Measurements from ENCODE around the gene ERC1.

Gene ERC1

GRCh38 chr12:1403417-1403816 lies 412.4 kb downstream of the ERC1 start:
- Mint-ChIP-seq H3K36me3 (ENCODE audit: low read depth) (peaks cover 3% of the 10 kb centered on the region), H3K27me3 (no peaks in the 10 kb centered on the region), H3K27ac (no peak overlapping the region), H3K4me1 (ENCODE audit: low read depth) (no peaks in the 10 kb centered on the region), H3K4me3 (no peak overlapping the region), H3K9me3 (no peaks in the 10 kb centered on the region)
- DNase-seq: no peak

- no peaks in the 10 kb centered on the region for H3K4me1 Mint-ChIP-seq (ENCODE audit: low read depth)
- H3K4me3 Mint-ChIP-seq: no peak overlapping the region
- no peaks in the 10 kb centered on the region for H3K9me3 Mint-ChIP-seq
These were observed 414.6 kb downstream of the ERC1 start for GRCh38 chr12:1405619-1406018.

GRCh38 chr12:1410794-1411193 lies 419.8 kb downstream of the ERC1 start:
- Mint-ChIP-seq H3K36me3 (ENCODE audit: low read depth) (peaks cover 63% of the 10 kb centered on the region), H3K27me3 (no peaks in the 10 kb centered on the region), H3K4me1 (ENCODE audit: low read depth) (no peaks in the 10 kb centered on the region), H3K4me3 (no peak overlapping the region), H3K9me3 (no peaks in the 10 kb centered on the region), H3K27ac (no peak overlapping the region)
- no peak for DNase-seq

More at GRCh38 chr12:1405619-1406018, 414.6 kb downstream of the ERC1 start:
- DNase-seq: no peak
- H3K27ac Mint-ChIP-seq: no peak overlapping the region
- no peaks in the 10 kb centered on the region for H3K27me3 Mint-ChIP-seq
- peaks cover 21% of the 10 kb centered on the region for H3K36me3 Mint-ChIP-seq (ENCODE audit: low read depth)

- Mint-ChIP-seq H3K27ac (no peak overlapping the region), H3K27me3 (no peaks in the 10 kb centered on the region)
These were observed 422.9 kb downstream of the ERC1 start for GRCh38 chr12:1413930-1414329.

GRCh38 chr12:1418144-1418543 lies 427.1 kb downstream of the ERC1 start:
- Mint-ChIP-seq H3K9me3 (peaks cover 8% of the 10 kb centered on the region), H3K4me3 (no peak overlapping the region), H3K27me3 (no peaks in the 10 kb centered on the region), H3K36me3 (ENCODE audit: low read depth) (peaks cover 61% of the 10 kb centered on the region), H3K4me1 (ENCODE audit: low read depth) (peaks cover 9% of the 10 kb centered on the region), H3K27ac (no peak overlapping the region)
- no peak for DNase-seq

More at GRCh38 chr12:1413930-1414329, 422.9 kb downstream of the ERC1 start:
- Mint-ChIP-seq H3K36me3 (ENCODE audit: low read depth) (peaks cover 76% of the 10 kb centered on the region), H3K4me3 (no peak overlapping the region), H3K4me1 (ENCODE audit: low read depth) (no peaks in the 10 kb centered on the region), H3K9me3 (no peaks in the 10 kb centered on the region)
- no peak for DNase-seq

GRCh38 chr12:1419849-1420371 lies 428.9 kb downstream of the ERC1 start:
- H3K27me3 Mint-ChIP-seq: no peaks in the 10 kb centered on the region
- H3K4me3 Mint-ChIP-seq: no peak overlapping the region
- peaks cover 11% of the 10 kb centered on the region for H3K4me1 Mint-ChIP-seq (ENCODE audit: low read depth)
- H3K9me3 Mint-ChIP-seq: peaks cover 8% of the 10 kb centered on the region
- no peak for DNase-seq
- peaks cover 45% of the 10 kb centered on the region for H3K36me3 Mint-ChIP-seq (ENCODE audit: low read depth)
- H3K27ac Mint-ChIP-seq: no peak overlapping the region

GRCh38 chr12:1421091-1421846 lies 430.2 kb downstream of the ERC1 start:
- H3K9me3 Mint-ChIP-seq: peaks cover 8% of the 10 kb centered on the region
- H3K4me1 Mint-ChIP-seq (ENCODE audit: low read depth): peaks cover 11% of the 10 kb centered on the region
- peaks cover 40% of the 10 kb centered on the region for H3K36me3 Mint-ChIP-seq (ENCODE audit: low read depth)
- no peak overlapping the region for H3K4me3 Mint-ChIP-seq
- DNase-seq: no peak
- H3K27me3 Mint-ChIP-seq: no peaks in the 10 kb centered on the region
- H3K27ac Mint-ChIP-seq: no peak overlapping the region

- Mint-ChIP-seq H3K9me3 (peaks cover 8% of the 10 kb centered on the region), H3K4me3 (no peak overlapping the region), H3K27me3 (no peaks in the 10 kb centered on the region), H3K36me3 (ENCODE audit: low read depth) (peaks cover 31% of the 10 kb centered on the region), H3K27ac (no peak overlapping the region), H3K4me1 (ENCODE audit: low read depth) (peaks cover 11% of the 10 kb centered on the region)
- DNase-seq: no peak
These were observed 431.7 kb downstream of the ERC1 start for GRCh38 chr12:1422604-1423315.

GRCh38 chr12:1424674-1425395 lies 433.8 kb downstream of the ERC1 start:
- H3K27ac Mint-ChIP-seq: no peak overlapping the region
- no peak for DNase-seq

GRCh38 chr12:1425396-1425729 lies 434.3 kb downstream of the ERC1 start:
- no peak for DNase-seq
- peaks cover 6% of the 10 kb centered on the region for H3K9me3 Mint-ChIP-seq
- no peak overlapping the region for H3K4me3 Mint-ChIP-seq
- H3K27ac Mint-ChIP-seq: no peak overlapping the region
- H3K4me1 Mint-ChIP-seq (ENCODE audit: low read depth): peaks cover 11% of the 10 kb centered on the region
- H3K27me3 Mint-ChIP-seq: no peaks in the 10 kb centered on the region
- H3K36me3 Mint-ChIP-seq (ENCODE audit: low read depth): peaks cover 8% of the 10 kb centered on the region

More at GRCh38 chr12:1424674-1425395, 433.8 kb downstream of the ERC1 start:
- peaks cover 11% of the 10 kb centered on the region for H3K4me1 Mint-ChIP-seq (ENCODE audit: low read depth)
- peaks cover 6% of the 10 kb centered on the region for H3K9me3 Mint-ChIP-seq
- H3K4me3 Mint-ChIP-seq: no peak overlapping the region
- no peaks in the 10 kb centered on the region for H3K27me3 Mint-ChIP-seq
- peaks cover 12% of the 10 kb centered on the region for H3K36me3 Mint-ChIP-seq (ENCODE audit: low read depth)

- Mint-ChIP-seq H3K36me3 (ENCODE audit: low read depth) (no peaks in the 10 kb centered on the region), H3K27me3 (no peaks in the 10 kb centered on the region), H3K4me3 (no peak overlapping the region), H3K4me1 (ENCODE audit: low read depth) (no peaks in the 10 kb centered on the region), H3K9me3 (no peaks in the 10 kb centered on the region), H3K27ac (no peak overlapping the region)
- DNase-seq: no peak
These were observed 437.6 kb downstream of the ERC1 start for GRCh38 chr12:1428671-1429070.

- Mint-ChIP-seq H3K9me3 (no peaks in the 10 kb centered on the region), H3K27me3 (no peaks in the 10 kb centered on the region), H3K4me1 (ENCODE audit: low read depth) (no peaks in the 10 kb centered on the region), H3K27ac (no peak overlapping the region), H3K4me3 (no peak overlapping the region), H3K36me3 (ENCODE audit: low read depth) (no peaks in the 10 kb centered on the region)
- no peak for DNase-seq
These were observed 439.0 kb downstream of the ERC1 start for GRCh38 chr12:1429980-1430379.

GRCh38 chr12:1434296-1434955 lies 443.4 kb downstream of the ERC1 start:
- H3K27me3 Mint-ChIP-seq: no peaks in the 10 kb centered on the region
- no peak overlapping the region for H3K4me3 Mint-ChIP-seq
- H3K9me3 Mint-ChIP-seq: no peaks in the 10 kb centered on the region
- DNase-seq: no peak
- no peak overlapping the region for H3K27ac Mint-ChIP-seq
- H3K36me3 Mint-ChIP-seq (ENCODE audit: low read depth): no peaks in the 10 kb centered on the region
- H3K4me1 Mint-ChIP-seq (ENCODE audit: low read depth): no peaks in the 10 kb centered on the region

GRCh38 chr12:1435044-1435443 lies 444.0 kb downstream of the ERC1 start:
- Mint-ChIP-seq H3K27me3 (no peaks in the 10 kb centered on the region), H3K4me3 (no peak overlapping the region), H3K4me1 (ENCODE audit: low read depth) (no peaks in the 10 kb centered on the region), H3K36me3 (ENCODE audit: low read depth) (no peaks in the 10 kb centered on the region), H3K9me3 (no peaks in the 10 kb centered on the region), H3K27ac (no peak overlapping the region)
- DNase-seq: no peak
